AG10803 (cell line): ENCODE results near the gene SMYD2.

Source experiments
- DNase-seq: peaks from one replicate; pipeline ENCODE4 v3.0.0; 2010; ENCODE audit warnings: low read depth
- H3K4me3 ChIP-seq: 2 replicates; pipeline ENCODE4 v1.5.1; 2011; ENCODE audit warnings: mild to moderate bottlenecking, low read length, control low read depth
- TF ChIP-seq, protein P1 (sequence below): conservative IDR thresholded peaks from 2 replicates; pipeline ENCODE4 v1.5.1; 2011; ENCODE audit warnings: mild to moderate bottlenecking, low read length, control low read depth, inconsistent platforms

The SMYD2 gene

DNA sequence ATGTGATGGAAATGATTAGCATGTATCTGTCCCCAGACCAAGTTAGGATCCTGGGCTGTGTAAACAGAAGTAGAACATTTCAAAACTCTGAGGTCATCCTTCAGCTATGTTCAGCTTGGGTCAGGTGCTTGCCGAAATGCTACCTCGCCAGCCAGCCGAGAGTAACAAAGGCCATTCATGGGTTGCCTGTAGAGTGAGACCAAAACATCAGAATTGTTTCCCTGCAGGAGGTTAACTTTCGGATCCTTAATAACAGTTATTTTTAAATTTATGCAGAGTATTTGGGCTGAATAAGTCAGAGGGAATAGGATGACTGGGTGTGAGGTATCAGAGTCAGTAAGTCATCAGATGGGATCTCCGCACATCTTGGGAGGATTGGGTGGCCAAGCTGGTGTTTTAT lies 35.6 kb downstream of the SMYD2 start:
- no peak for DNase-seq
- TF ChIP-seq, protein P1, sequence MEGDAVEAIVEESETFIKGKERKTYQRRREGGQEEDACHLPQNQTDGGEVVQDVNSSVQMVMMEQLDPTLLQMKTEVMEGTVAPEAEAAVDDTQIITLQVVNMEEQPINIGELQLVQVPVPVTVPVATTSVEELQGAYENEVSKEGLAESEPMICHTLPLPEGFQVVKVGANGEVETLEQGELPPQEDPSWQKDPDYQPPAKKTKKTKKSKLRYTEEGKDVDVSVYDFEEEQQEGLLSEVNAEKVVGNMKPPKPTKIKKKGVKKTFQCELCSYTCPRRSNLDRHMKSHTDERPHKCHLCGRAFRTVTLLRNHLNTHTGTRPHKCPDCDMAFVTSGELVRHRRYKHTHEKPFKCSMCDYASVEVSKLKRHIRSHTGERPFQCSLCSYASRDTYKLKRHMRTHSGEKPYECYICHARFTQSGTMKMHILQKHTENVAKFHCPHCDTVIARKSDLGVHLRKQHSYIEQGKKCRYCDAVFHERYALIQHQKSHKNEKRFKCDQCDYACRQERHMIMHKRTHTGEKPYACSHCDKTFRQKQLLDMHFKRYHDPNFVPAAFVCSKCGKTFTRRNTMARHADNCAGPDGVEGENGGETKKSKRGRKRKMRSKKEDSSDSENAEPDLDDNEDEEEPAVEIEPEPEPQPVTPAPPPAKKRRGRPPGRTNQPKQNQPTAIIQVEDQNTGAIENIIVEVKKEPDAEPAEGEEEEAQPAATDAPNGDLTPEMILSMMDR: no peak
- no peak overlapping the region for H3K4me3 ChIP-seq

DNA sequence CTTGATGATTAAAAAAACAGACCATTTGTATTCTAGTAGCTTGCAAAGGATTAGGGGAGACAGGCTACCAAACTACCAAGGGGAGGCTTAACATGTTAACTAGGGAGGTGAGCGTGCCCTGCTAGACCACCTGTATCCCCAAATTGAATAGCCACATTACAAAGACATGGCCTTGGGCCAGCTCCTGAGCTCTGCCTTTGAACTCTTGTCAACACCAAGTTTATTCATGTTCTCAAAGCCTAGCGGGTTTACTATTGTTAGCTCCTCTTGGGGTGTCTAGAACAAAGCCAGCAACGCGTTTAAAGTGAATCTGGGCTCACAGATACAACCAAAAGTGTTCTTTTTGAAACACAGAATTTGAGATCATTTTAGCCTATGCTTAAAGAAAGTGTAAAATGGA lies 36.3 kb downstream of the SMYD2 start:
- TF ChIP-seq, protein P1: no peak
- no peak for DNase-seq
- no peak overlapping the region for H3K4me3 ChIP-seq

DNA sequence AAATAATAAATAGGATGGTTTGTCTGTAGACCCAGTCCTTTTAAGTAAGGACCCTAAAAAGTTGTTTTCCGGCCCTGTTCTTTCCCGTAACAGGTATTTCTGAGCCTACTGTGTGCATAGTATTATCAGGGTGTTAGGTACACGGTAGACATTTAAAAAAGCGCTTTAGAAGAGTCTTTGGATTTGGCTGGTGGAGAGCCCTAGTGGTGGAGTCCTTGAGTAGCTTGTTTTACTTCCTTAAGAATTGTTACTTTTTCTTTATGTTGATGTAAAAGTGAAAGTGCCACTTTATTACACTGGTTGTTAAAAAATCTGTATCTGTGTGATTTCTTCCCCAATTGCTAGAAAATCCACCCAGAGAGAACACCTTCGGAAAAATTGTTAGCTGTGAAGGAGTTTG lies 36.8 kb downstream of the SMYD2 start:
- TF ChIP-seq, protein P1: no peak
- no peak for DNase-seq
- H3K4me3 ChIP-seq: no peak overlapping the region

DNA sequence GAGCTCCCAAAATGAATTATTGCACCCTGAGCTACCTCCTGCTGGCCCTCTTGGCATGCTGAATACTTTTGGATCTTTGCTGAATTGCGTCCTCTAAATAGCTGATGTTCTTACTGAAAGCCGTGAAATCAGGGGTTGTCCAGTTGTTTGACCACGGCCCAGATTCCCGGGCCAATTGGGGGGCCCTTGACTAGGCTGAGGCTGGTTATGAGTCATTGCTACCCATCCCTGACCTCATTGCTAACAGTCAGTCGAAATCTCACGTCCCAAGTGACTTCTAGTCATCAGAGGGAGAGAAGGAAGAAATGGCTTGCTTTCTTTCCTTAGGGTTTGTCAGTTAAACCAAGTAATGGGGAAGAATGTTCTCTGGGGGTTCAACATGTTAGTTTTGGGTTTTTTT lies 37.4 kb downstream of the SMYD2 start:
- no peak for DNase-seq
- H3K4me3 ChIP-seq: no peak overlapping the region
- TF ChIP-seq, protein P1: no peak

DNA sequence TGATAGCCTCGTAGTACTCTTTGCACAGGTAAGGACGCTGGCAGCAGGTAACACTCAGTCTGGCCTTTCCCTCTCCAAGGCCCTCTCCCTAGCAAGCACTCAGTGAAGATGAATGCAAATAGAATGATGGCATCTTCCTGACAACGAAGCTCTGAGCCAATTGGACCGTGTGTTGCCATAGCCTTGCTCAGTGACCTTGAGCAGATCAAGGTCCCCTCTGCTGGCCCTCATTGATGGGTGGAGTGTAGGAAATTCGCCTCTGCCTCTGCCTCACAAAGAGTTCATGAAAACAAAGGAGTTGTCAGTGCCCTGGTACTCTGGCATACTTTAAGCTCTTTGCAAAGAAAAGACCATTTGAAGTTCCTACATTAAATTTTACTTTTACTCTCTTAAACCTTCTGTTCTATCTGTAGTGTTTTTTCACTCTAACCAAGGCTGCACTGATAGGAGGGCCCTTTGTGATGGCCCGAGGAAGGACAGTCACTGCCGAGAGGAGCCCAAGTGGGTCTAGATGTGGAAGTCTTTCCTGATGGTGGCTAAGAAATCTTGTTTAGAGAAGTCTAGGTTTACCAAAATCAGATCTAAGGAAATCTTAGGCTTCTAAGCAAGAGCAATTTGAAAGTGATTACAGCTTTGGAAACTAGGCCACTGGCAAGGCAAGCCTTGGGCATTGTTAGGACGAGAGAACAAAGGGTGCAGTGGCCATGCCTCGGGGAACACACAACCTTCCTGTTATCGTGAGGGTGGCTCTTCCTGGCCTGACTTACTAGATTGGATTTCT lies 38.2 kb downstream of the SMYD2 start:
- H3K4me3 ChIP-seq: no peak overlapping the region
- TF ChIP-seq, protein P1: no peak
- no peak for DNase-seq

DNA sequence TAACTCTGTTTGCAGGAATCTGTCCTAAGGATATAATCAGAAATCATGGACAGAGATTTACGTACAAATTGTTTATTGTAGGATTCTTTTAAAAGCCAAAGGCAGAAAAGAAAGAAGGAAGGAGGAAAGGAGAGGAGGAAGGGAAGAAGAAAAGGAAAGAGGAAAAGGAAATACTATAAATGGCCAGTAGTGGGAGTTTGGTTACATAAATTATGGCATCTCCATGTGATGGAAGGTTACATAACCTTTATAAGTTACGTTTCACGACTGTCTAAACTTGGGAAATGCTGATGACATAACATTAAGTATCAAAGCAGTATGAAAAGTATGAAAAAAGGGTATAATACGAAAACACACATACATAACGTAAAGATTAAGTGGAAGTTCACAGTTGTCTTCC lies 39.0 kb downstream of the SMYD2 start:
- TF ChIP-seq, protein P1: peak; percentile 17; the same call in 1 of the 2 replicates
- DNase-seq: no peak
- H3K4me3 ChIP-seq: no peak overlapping the region

DNA sequence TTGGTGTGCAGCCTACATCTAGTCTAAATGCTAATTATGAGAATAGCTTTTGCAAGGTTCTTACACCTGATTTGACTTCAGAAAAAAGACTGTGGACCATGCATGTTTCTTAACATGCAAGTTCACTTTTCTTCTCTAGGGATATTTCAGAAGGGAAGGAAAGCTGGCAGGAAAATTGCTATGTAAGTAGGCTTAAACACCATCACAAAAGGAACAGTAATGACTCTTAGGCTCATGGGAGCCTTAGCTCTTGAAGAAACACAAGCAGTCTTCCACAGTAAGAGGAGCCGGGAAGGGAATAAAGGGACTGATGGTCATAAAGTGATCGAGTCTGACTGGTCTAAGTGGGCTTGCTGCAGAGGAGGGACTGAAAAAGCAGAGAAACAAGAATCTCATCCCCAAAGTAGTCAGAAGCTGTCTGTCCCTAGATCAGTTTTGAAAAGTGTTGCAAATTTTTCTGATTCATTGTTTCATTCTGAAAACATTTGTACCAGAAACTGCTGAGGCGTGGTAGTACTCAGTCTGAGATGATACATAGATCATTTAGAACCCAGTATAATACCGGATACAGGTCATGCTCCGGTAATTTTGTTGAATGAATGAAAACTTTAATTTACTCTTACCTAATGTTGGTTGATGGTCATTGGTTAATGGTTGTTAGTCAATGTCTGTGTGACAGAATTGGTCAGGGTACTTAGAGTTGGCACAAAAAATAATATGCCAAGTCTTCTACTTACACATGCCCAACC lies 40.9 kb downstream of the SMYD2 start:
- TF ChIP-seq, protein P1: no peak
- no peak for DNase-seq
- H3K4me3 ChIP-seq: no peak overlapping the region
